CD4-positive, alpha-beta memory T cell (primary cell): ENCODE measurements around the gene ZNF845. TPM values are rescaled to one million over a fixed set of nuclear protein-coding genes. Genes with fewer than 3 reads are reported as not detected.
A peak's percentile ranks its signal among the peaks of the same experiment; 100 is the strongest.
"Not testable (repeated sequence)": the region's sequence is repeated elsewhere in the genome, so short reads cannot be mapped to it uniquely, and the experiment has no call there.

Experiments used
- CTCF ChIA-PET: fragments of 350-600 bp; sonication (Branson Sonifier 250); formaldehyde crosslinking; loops from one replicate; lab custom pipeline; 2021; ENCODE audit warnings: inconsistent platforms; ENCODE audit not compliant: partially characterized antibody; lab: Charles Lee
- POLR2A ChIA-PET: fragments of 350-600 bp; sonication (Branson Sonifier 250); formaldehyde crosslinking; loops from one replicate; lab custom pipeline; 2021; ENCODE audit not compliant: partially characterized antibody; lab: Charles Lee
- DNase-seq, 5 donors: peaks; one replicate each; pipeline versions ENCODE4 v3.0.0 to v3.0.0-alpha.2; 2020 to 2022; ENCODE audit warnings: mixed read lengths in 1 of 5
- H3K27ac ChIP-seq: one replicate; pipeline ENCODE4 v1.7.0; 2013; ENCODE audit warnings: low read depth, low read length
- H3K27me3 ChIP-seq: 2 replicates; pipeline ENCODE4 v1.7.0; 2013; ENCODE audit warnings: mild to moderate bottlenecking, low read length, moderate library complexity; ENCODE audit not compliant: insufficient read depth
- H3K36me3 ChIP-seq: 2 replicates; pipeline ENCODE4 v1.7.0; 2013; ENCODE audit warnings: mild to moderate bottlenecking, low read length, moderate library complexity; ENCODE audit not compliant: insufficient read depth
- H3K4me1 ChIP-seq: 2 replicates; pipeline ENCODE4 v1.7.0; 2013; ENCODE audit warnings: mild to moderate bottlenecking, low read length, moderate library complexity; ENCODE audit not compliant: insufficient read depth
- H3K4me3 ChIP-seq, 2 donors: one replicate each; pipeline ENCODE4 v1.7.0; 2013; ENCODE audit warnings: low read length in 2 of 2, mild to moderate bottlenecking in 1 of 2
- H3K9me3 ChIP-seq, 2 donors: one replicate each; pipeline ENCODE4 v1.7.0; 2013; ENCODE audit warnings: low read length in 2 of 2, control low read depth in 1 of 2; ENCODE audit not compliant: control insufficient read depth in 1 of 2
- H3K27ac Mint-ChIP-seq, 7 donors: one replicate each; pipeline ENCODE4 v1.8.0; 2020 to 2021; ENCODE audit warnings: mixed read lengths in 7 of 7, mild to moderate bottlenecking in 6 of 7, inconsistent platforms in 3 of 7, moderate library complexity in 3 of 7
- H3K27me3 Mint-ChIP-seq, 2 donors: one replicate each; pipeline ENCODE4 v1.8.0; 2020 to 2021; ENCODE audit warnings: mixed read lengths in 2 of 2
- H3K36me3 Mint-ChIP-seq, 2 donors: one replicate each; pipeline ENCODE4 v1.8.0; 2020 to 2021; ENCODE audit warnings: mixed read lengths in 2 of 2, inconsistent platforms in 1 of 2, mild to moderate bottlenecking in 1 of 2
- H3K4me1 Mint-ChIP-seq, 4 donors: one replicate each; pipeline ENCODE4 v1.8.0; 2020 to 2021; ENCODE audit warnings: mixed read lengths in 4 of 4, mild to moderate bottlenecking in 1 of 4
- H3K4me3 Mint-ChIP-seq, 8 donors: one replicate each; pipeline ENCODE4 v1.8.0; 2020 to 2021; ENCODE audit warnings: mixed read lengths in 8 of 8, mild to moderate bottlenecking in 7 of 8, moderate library complexity in 6 of 8, inconsistent platforms in 3 of 8
- H3K9me3 Mint-ChIP-seq, 8 donors: one replicate each; pipeline ENCODE4 v1.8.0; 2020 to 2021; ENCODE audit warnings: mixed read lengths in 8 of 8, mild to moderate bottlenecking in 5 of 8, inconsistent platforms in 3 of 8, moderate library complexity in 1 of 8
- intact Hi-C: fragments of 100-400 bp; cut with micrococcal nuclease; formaldehyde crosslinking; loops from one replicate; pipeline ENCODE4 v1.15.1; 2023
- polyA plus RNA-seq, 2 donors: library from polyadenylated mRNA; unstranded; fragments of 300-500 nt; fragmentation: Illumina TruSeq; gene quantifications; one replicate each; pipeline ENCODE4 v1.2.3, GENCODE V29; 2021
- total RNA-seq, 2 experiments: library from RNA; stranded (reverse); gene quantifications; one replicate each; pipeline ENCODE4 v1.2.3, GENCODE V29; 2021

The ZNF845 gene
- total RNA-seq (10 to 100 TPM; 18.0 to 19.4 TPM), polyA plus RNA-seq (10 to 100 TPM; 12.2 to 13.4 TPM)

GRCh38 chr19:53333463-53334449, at the start of gene ZNF845:
ZNF845 (plus strand) TSS chr19:53333749; CDS start chr19:53341308, 7,559 bp downstream.
- CTCF ChIA-PET, result no interaction called here
- POLR2A ChIA-PET, result interaction anchor here (1.0 to 1.7 kb wide), 5 partner anchors 61 to 1193 kb away, joined by 3 to 9 read pairs (median 4); partner anchors contain the start of genes ZNF765 and ZNF816

GRCh38 chr19:53285087-53285486, 48.5 kb upstream of the ZNF845 start:
- Histone ChIP-seq H3K36me3 (no peaks in the 10 kb centered on the region), H3K27ac (no peak overlapping the region), H3K4me1 (no peaks in the 10 kb centered on the region), H3K27me3 (no peaks in the 10 kb centered on the region), H3K9me3 (no peaks in the 10 kb centered on the region), H3K4me3 (no peak overlapping the region)
- ChIA-PET CTCF (no interaction called here), POLR2A (no interaction called here)
- Mint-ChIP-seq H3K4me3 (no peak overlapping the region), H3K27ac (no peak overlapping the region), H3K36me3 (no peaks in the 10 kb centered on the region), H3K4me1 (no peaks in the 10 kb centered on the region), H3K9me3 (peaks cover 0 to 58% (median 34%) of the 10 kb centered on the region in 8 donors), H3K27me3 (peaks cover 0 to 2% of the 10 kb centered on the region in 2 donors)
- intact Hi-C loops, result no loop called here
- DNase-seq, result no peak

More at GRCh38 chr19:53333463-53334449, at the start of gene ZNF845:
- no peaks in the 10 kb centered on the region for H3K9me3 ChIP-seq
- peaks cover 14% of the 10 kb centered on the region for H3K4me1 ChIP-seq
- Mint-ChIP-seq H3K27ac (peak within 1 kb of the TSS; percentile 89 to 97 (median 94)), H3K36me3 (peaks cover 31 to 34% of the 10 kb centered on the region in 2 donors), H3K9me3 (peaks cover 3 to 45% (median 28%) of the 10 kb centered on the region in 8 donors), H3K27me3 (peaks cover 4% of the 10 kb centered on the region in 2 donors), H3K4me1 (peaks cover 13 to 35% (median 21%) of the 10 kb centered on the region in 4 donors), H3K4me3 (peak within 1 kb of the TSS; percentile 89 to 98 (median 95))
- peak within 1 kb of the TSS; percentile 64 for H3K27ac ChIP-seq
- intact Hi-C loops, result loop anchor here (1.0 to 10.0 kb wide), 9 partner anchors 32 to 1429 kb away; partner anchors contain the start of genes ZNF160, ZNF525, ZNF649 and ZNF761
- no peaks in the 10 kb centered on the region for H3K27me3 ChIP-seq
- DNase-seq, result peak; percentile 93 to 99 (median 95)
- no peaks in the 10 kb centered on the region for H3K36me3 ChIP-seq
- H3K4me3 ChIP-seq, result peak within 1 kb of the TSS; percentile 90 to 99

- Mint-ChIP-seq H3K36me3 (peaks cover 2 to 4% of the 10 kb centered on the region in 2 donors), H3K4me1 (no peaks in the 10 kb centered on the region), H3K27me3 (no peaks in the 10 kb centered on the region), H3K9me3 (peaks cover 2 to 77% (median 59%) of the 10 kb centered on the region in 8 donors), H3K27ac (no peak overlapping the region), H3K4me3 (no peak overlapping the region)
- Histone ChIP-seq H3K4me3 (no peak overlapping the region), H3K9me3 (peaks cover 4 to 17% of the 10 kb centered on the region in 2 donors), H3K36me3 (no peaks in the 10 kb centered on the region), H3K4me1 (no peaks in the 10 kb centered on the region), H3K27ac (no peak overlapping the region), H3K27me3 (no peaks in the 10 kb centered on the region)
- ChIA-PET POLR2A (no interaction called here), CTCF (no interaction called here)
- intact Hi-C loops, result no loop called here
- no peak for DNase-seq
Measured at GRCh38 chr19:53290758-53291549, 42.6 kb upstream of the ZNF845 start.

- peaks cover 4 to 17% of the 10 kb centered on the region in 2 donors for H3K9me3 ChIP-seq
- POLR2A ChIA-PET, result no interaction called here
Measured at GRCh38 chr19:53294786-53295441, 38.6 kb upstream of the ZNF845 start.

GRCh38 chr19:53301341-53301740, 32.2 kb upstream of the ZNF845 start:
- H3K4me3 Mint-ChIP-seq, DNase-seq, H3K27ac ChIP-seq, H3K4me1 ChIP-seq, H3K27me3 Mint-ChIP-seq, H3K27me3 ChIP-seq, POLR2A ChIA-PET, H3K36me3 ChIP-seq, H3K4me1 Mint-ChIP-seq, H3K9me3 ChIP-seq, H3K27ac Mint-ChIP-seq, H3K4me3 ChIP-seq, intact Hi-C loops: not testable (repeated sequence)
- CTCF ChIA-PET, result interaction anchor here (0.6 kb wide), 1 partner anchor 724 kb away, joined by 3 read pairs; no protein-coding TSS in a partner anchor
- peaks cover 0 to 15% of the 10 kb centered on the region in 2 donors for H3K36me3 Mint-ChIP-seq
- peaks cover 0 to 43% (median 21%) of the 10 kb centered on the region in 8 donors for H3K9me3 Mint-ChIP-seq

More at GRCh38 chr19:53294786-53295441, 38.6 kb upstream of the ZNF845 start:
- Mint-ChIP-seq H3K27ac (no peak overlapping the region), H3K36me3 (peaks cover 7 to 11% of the 10 kb centered on the region in 2 donors), H3K27me3 (no peaks in the 10 kb centered on the region), H3K9me3 (peaks cover 2 to 70% (median 56%) of the 10 kb centered on the region in 8 donors), H3K4me1 (no peaks in the 10 kb centered on the region), H3K4me3 (no peak overlapping the region)
- Histone ChIP-seq H3K4me3 (no peak overlapping the region), H3K27ac (no peak overlapping the region), H3K27me3 (no peaks in the 10 kb centered on the region), H3K4me1 (no peaks in the 10 kb centered on the region), H3K36me3 (no peaks in the 10 kb centered on the region)
- CTCF ChIA-PET, result no interaction called here
- no peak for DNase-seq
- intact Hi-C loops, result no loop called here

GRCh38 chr19:53308339-53308811, 25.2 kb upstream of the ZNF845 start:
- no peak overlapping the region for H3K27ac Mint-ChIP-seq
- no peaks in the 10 kb centered on the region for H3K36me3 ChIP-seq
- H3K27ac ChIP-seq, result no peak overlapping the region
- ChIA-PET POLR2A (no interaction called here), CTCF (interaction anchor here (0.7 kb wide), 1 partner anchor 1689 kb away, joined by 3 read pairs; no protein-coding TSS in a partner anchor)
- no peak overlapping the region for H3K4me3 Mint-ChIP-seq
- H3K4me3 ChIP-seq, result no peak overlapping the region
- no peaks in the 10 kb centered on the region for H3K27me3 ChIP-seq
- DNase-seq, result no peak
- no peaks in the 10 kb centered on the region for H3K4me1 ChIP-seq
- peaks cover 5 to 6% of the 10 kb centered on the region in 2 donors for H3K36me3 Mint-ChIP-seq
- peaks cover 3 to 74% (median 48%) of the 10 kb centered on the region in 8 donors for H3K9me3 Mint-ChIP-seq
- peaks cover 0 to 3% (median under 1%) of the 10 kb centered on the region in 4 donors for H3K4me1 Mint-ChIP-seq
- peaks cover 12 to 20% of the 10 kb centered on the region in 2 donors for H3K27me3 Mint-ChIP-seq
- intact Hi-C loops, result no loop called here
- H3K9me3 ChIP-seq, result no peaks in the 10 kb centered on the region
